Thyroid gland (tissue), 4 donors: ENCODE measurements around the gene HECW1. TPM values are rescaled to one million over a fixed set of nuclear protein-coding genes. Genes with fewer than 3 reads are reported as not detected.

Experiments used
- DNase-seq, 2 donors: peaks; one replicate each; pipeline ENCODE4 v3.0.0-alpha.2; 2019
- H3K27ac ChIP-seq, 3 donors: fragments of 200-600 bp; sonication (generic); 1 replicate in 2 of 3; 2 replicates in 1 of 3; pipeline ENCODE4 v1.5.1; 2016 to 2019; ENCODE audit warnings: mild to moderate bottlenecking in 1 of 3, moderate library complexity in 1 of 3
- H3K27me3 ChIP-seq: fragments of 200-600 bp; sonication (generic); one replicate; pipeline ENCODE4 v1.5.1; 2019
- H3K36me3 ChIP-seq, 2 donors: fragments of 200-600 bp; sonication (generic); one replicate each; pipeline ENCODE4 v1.5.1; 2016 to 2019
- H3K4me1 ChIP-seq, 2 donors: fragments of 200-600 bp; sonication (generic); one replicate each; pipeline ENCODE4 v1.5.1; 2017 to 2019
- H3K4me3 ChIP-seq, 3 donors: fragments of 200-600 bp; sonication (generic); replicated peaks in 1 of 3; 1 replicate in 2 of 3; 2 replicates in 1 of 3; pipeline ENCODE4 v1.5.1; 2016; ENCODE audit warnings: mild to moderate bottlenecking in 1 of 3
- H3K9me3 ChIP-seq: fragments of 200-600 bp; sonication (generic); one replicate; pipeline ENCODE4 v1.5.1; 2017
- POLR2A ChIP-seq, 2 donors: fragments of 450-650 bp; IDR thresholded peaks; one replicate each; pipeline ENCODE4 v1.6.1; 2017; ENCODE audit warnings: antibody characterized with exemption in 2 of 2, mild to moderate bottlenecking in 2 of 2, moderate library complexity in 1 of 2
- WGBS, 2 donors: methylation state at CpG; one replicate each; pipeline ENCODE4 v1.1.5; 2017; 5-methylcytosine and 5-hydroxymethylcytosine counted together
- intact Hi-C: fragments of 100-400 bp; cut with DNase I; formaldehyde crosslinking; loops from one replicate; pipeline ENCODE4 v1.15.1; 2023
- total RNA-seq, 4 donors: library from RNA; depleted of rRNA; stranded (reverse); fragments of >200 nt; gene quantifications; one replicate each; pipeline ENCODE4 v1.2.3, GENCODE V29; 2016
- TF ChIP-seq, protein P1 (sequence below), 6 experiments: fragments of 200-600 bp in 3 of 6; fragments of 450-650 bp in 3 of 6; sonication (generic) in 3 of 6; IDR thresholded peaks; one replicate each; pipeline ENCODE4 v1.5.1; 2016 to 2019; ENCODE audit warnings: antibody characterized with exemption in 6 of 6, mild to moderate bottlenecking in 2 of 6, inconsistent platforms in 1 of 6, moderate library complexity in 1 of 6

Gene HECW1
- total RNA-seq, 4 donors from 2014 or later: 0.67 to 4.7 (median 2.3) TPM

DNA sequence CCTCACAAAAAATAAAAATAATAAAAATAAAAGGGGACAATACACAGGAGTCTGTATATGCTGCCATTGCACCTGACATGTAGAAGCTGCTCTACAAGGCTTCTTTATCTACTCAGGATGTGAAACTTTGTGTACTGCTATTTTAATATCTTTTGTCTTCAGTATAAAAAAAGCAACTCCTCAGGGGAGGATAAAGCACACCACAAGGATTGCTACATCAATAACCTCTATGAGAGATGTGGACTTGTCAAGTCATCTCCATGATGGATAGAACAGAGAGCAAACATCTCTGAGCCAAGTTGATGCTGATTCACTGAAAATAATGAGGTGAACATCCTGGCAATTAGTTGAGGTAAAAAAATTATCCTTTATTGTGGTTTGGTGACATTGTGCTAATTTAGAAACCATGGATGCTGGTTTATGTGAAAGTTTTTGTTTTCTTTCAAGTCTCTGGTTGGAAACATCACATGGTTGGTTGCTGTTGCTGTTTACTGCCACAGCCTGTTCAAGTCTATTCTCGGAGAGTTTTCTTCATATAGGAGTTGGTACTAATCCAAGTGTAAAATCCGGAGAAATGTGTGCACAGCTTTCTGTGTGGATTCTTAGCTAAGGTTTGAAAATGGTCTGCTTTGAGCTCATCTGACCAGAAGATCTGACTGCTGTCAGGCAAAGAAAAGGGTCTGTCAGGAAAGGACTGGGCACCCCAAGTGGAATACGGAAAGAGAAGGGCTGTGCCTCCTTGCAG lies 1.5 kb upstream of the HECW1 start:
- intact Hi-C loops: no loop called here
- no peak for DNase-seq
- WGBS, 2 donors: 42 to 61% methylated on average over 3 of the region's 3 CpGs
- Histone ChIP-seq H3K4me1 (peaks cover 7 to 22% of the 10 kb centered on the region in 2 donors), H3K36me3 (no peaks in the 10 kb centered on the region), H3K27ac (no peak overlapping the region), H3K4me3 (no peak overlapping the region), H3K9me3 (no peaks in the 10 kb centered on the region), H3K27me3 (no peaks in the 10 kb centered on the region)
- TF ChIP-seq POLR2A (IDR thresholded peaks at IDR 0.05): no peak
- TF ChIP-seq, protein P1, sequence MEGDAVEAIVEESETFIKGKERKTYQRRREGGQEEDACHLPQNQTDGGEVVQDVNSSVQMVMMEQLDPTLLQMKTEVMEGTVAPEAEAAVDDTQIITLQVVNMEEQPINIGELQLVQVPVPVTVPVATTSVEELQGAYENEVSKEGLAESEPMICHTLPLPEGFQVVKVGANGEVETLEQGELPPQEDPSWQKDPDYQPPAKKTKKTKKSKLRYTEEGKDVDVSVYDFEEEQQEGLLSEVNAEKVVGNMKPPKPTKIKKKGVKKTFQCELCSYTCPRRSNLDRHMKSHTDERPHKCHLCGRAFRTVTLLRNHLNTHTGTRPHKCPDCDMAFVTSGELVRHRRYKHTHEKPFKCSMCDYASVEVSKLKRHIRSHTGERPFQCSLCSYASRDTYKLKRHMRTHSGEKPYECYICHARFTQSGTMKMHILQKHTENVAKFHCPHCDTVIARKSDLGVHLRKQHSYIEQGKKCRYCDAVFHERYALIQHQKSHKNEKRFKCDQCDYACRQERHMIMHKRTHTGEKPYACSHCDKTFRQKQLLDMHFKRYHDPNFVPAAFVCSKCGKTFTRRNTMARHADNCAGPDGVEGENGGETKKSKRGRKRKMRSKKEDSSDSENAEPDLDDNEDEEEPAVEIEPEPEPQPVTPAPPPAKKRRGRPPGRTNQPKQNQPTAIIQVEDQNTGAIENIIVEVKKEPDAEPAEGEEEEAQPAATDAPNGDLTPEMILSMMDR (IDR thresholded peaks at IDR 0.05): no peak

DNA sequence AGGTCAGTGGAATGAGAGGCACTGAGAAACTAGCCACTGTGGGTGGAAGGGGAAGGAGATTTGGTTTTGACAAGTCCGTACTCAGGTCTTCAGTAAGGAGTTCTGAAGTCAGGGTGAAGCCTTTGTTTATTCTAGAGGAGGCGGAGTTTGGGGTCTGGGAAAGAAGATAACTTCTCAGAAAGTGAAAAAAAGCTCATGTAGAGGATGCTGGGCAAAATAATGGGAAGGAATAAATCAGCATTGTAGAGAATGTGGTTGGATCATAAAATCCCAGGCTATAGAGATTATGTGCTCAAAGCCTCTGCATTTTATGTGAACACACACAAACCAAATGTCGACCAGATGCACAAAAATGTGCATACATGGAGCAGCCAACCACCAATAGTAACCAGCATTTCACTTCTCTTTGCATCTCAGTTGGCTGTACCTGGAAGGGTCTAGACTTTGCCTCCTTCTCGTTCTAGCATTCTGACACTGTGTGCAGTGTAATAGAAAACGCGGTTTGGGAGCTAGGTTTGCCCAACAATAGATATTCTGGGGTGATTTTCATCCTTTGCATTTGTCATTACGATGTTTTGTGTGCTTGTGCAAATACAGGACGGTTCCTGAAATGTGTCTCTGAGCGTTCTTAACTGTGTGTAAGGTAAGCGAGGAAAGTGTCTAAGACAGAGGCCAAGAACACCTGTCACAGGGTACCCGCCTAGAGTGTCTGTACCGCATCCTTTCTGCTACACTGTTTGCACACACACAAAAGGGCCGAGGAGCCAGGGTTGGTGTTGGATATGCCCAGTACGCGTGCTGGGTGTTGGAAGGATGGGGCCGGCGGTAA lies 603 bp upstream of the HECW1 start:
- WGBS, 2 donors: 28 to 30% methylated on average over 17 of the region's 17 CpGs
- no peak for TF ChIP-seq POLR2A (IDR thresholded peaks at IDR 0.05)
- TF ChIP-seq, protein P1 (IDR thresholded peaks at IDR 0.05): no peak
- intact Hi-C loops: no loop called here
- no peak overlapping the region for H3K27ac ChIP-seq
- peak overlapping the region in 1 of 3 donors; percentile 52 for H3K4me3 ChIP-seq
- H3K9me3 ChIP-seq: no peaks in the 10 kb centered on the region
- DNase-seq: peak in 1 of 2 donors; percentile 6
- no peaks in the 10 kb centered on the region for H3K36me3 ChIP-seq
- peaks cover 7 to 22% of the 10 kb centered on the region in 2 donors for H3K4me1 ChIP-seq
- H3K27me3 ChIP-seq: no peaks in the 10 kb centered on the region

DNA sequence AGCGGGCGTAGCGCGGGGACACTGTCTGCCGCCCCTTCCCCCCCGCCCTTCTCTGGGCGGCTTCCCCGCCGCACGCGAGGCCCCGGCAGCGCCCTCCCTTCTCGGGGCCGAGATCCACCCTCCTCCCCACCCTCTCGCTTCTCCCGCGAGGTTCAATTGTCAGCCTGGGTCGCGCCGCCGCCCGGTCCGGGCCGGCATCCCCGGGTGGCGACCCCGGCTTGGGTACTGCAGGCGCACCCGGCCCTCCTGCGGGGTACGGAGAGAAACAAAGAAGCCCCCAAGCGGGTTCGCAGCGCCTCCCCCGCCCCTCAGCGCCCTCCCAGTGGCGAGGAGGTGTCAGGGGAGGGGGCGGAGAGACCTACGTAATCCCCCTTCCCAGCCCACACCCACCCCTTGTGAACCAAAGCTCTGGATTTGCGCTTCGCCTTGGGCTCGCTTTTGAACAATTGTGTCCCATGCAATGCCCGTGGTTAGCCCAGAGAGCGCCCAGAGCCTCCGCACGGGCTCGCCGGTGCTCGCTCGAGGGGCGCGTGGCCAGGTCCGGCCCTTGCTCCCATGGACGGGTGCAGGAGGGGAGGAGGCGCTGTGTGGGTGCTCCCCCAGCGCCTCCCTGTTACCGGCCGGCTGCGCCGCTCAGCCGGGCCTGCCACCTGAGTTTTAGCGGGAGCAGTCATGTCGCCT lies 634 bp downstream of the HECW1 start:
- Histone ChIP-seq H3K36me3 (no peaks in the 10 kb centered on the region), H3K9me3 (no peaks in the 10 kb centered on the region), H3K27ac (no peak overlapping the region), H3K4me1 (peaks cover 7 to 26% of the 10 kb centered on the region in 2 donors), H3K4me3 (peak overlapping the region in 2 of 3 donors; percentile 27 to 52), H3K27me3 (no peaks in the 10 kb centered on the region)
- WGBS, 2 donors: 0% methylated on average over 8 of the region's 64 CpGs; no CpG with 5 or more reads in 1 of the 2 donors
- intact Hi-C loops: no loop called here
- TF ChIP-seq, protein P1 (IDR thresholded peaks at IDR 0.05): no peak
- no peak for TF ChIP-seq POLR2A (IDR thresholded peaks at IDR 0.05)
- DNase-seq: peak; percentile 65 to 74

DNA sequence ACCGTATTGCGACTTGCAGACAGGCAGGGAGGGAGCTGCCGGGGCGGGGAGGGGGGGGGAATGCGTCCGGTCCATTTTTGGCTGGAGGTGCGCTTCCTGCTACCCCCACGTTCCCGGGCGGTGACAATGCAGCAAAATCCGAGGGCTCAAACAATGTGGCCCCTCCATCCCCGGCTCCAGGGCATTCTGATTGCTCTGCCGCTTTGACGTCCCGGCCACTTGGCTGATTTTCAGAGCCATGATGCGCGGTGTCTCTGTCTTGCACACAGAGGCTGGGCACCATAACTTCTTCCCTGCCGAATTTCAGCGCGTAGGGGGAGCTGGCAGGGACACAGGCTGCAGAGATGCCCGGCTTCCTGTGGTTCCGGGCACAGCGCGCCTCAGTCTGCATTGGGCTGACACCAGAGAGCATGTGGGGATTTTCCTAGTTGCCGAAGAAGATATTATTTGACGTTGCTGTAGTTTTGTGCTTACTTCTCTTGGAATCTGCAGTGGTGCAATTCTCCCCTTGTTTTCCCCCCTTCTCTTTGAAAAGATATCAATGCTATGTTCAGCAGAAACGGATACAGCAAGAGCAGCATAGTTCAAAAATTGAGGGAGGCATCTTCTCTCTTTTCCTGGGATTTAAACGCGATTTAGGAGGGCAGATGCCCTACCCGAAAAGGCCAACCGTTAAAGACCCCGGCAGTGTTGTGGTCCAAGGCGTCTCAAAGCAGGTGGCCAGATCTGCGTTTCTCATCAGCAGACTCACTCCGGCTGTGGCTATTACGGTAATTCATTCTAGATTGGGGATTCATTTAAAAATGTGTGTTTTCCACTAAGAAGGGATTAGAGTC lies 1.4 kb downstream of the HECW1 start:
- Histone ChIP-seq H3K4me3 (peak overlapping the region in 2 of 3 donors; percentile 27 to 52), H3K27me3 (no peaks in the 10 kb centered on the region), H3K36me3 (no peaks in the 10 kb centered on the region), H3K27ac (no peak overlapping the region), H3K9me3 (no peaks in the 10 kb centered on the region), H3K4me1 (peaks cover 7 to 26% of the 10 kb centered on the region in 2 donors)
- WGBS, 2 donors: 27 to 28% methylated on average over 17 to 24 of the region's 36 CpGs
- no peak for TF ChIP-seq POLR2A (IDR thresholded peaks at IDR 0.05)
- TF ChIP-seq, protein P1 (IDR thresholded peaks at IDR 0.05): no peak
- intact Hi-C loops: no loop called here
- DNase-seq: peak; percentile 9 to 25
